Cardiac muscle cell (in vitro differentiated cells and primary cell): Measurements from ENCODE around the gene PADI1. TPM values are rescaled to one million over a fixed set of nuclear protein-coding genes. Genes with fewer than 3 reads are reported as not detected.

Experiments used
- DNase-seq, 2 donors: peaks; one replicate each; pipeline versions ENCODE4 v3.0.0 to v3.0.0-alpha.2; 2010 to 2017; ENCODE audit warnings: low read depth in 1 of 2, low spot score in 1 of 2
- H3K27ac ChIP-seq: fragments of 200-600 bp; sonication (generic); 2 replicates; pipeline ENCODE4 v1.5.1; 2016
- H3K27me3 ChIP-seq: fragments of 200-600 bp; sonication (generic); 2 replicates; pipeline ENCODE4 v1.6.0; 2016; ENCODE audit warnings: control low read depth
- H3K36me3 ChIP-seq: fragments of 200-600 bp; sonication (generic); 2 replicates; pipeline ENCODE4 v1.5.1; 2016; ENCODE audit warnings: control low read depth
- H3K4me1 ChIP-seq: fragments of 200-600 bp; sonication (generic); 2 replicates; pipeline ENCODE4 v1.8.1; 2017; ENCODE audit warnings: low read depth, mild to moderate bottlenecking, mixed run types
- H3K4me3 ChIP-seq: fragments of 200-600 bp; sonication (generic); 2 replicates; pipeline ENCODE4 v1.5.1; 2016; ENCODE audit warnings: mild to moderate bottlenecking
- H3K9me3 ChIP-seq: fragments of 200-600 bp; sonication (generic); 2 replicates; pipeline ENCODE4 v1.5.1; 2017; ENCODE audit warnings: low read depth, mild to moderate bottlenecking, control low read depth
- polyA plus RNA-seq: library from polyadenylated mRNA; unstranded; fragments of >200 nt; fragmentation: Nextera tagmentation; extraction: Ambion mirVana; gene quantifications from 2 replicates; pipeline ENCODE4 v1.2.1, GENCODE V29; 2016
- total RNA-seq: library from RNA; depleted of rRNA; stranded (reverse); fragments of >200 nt; gene quantifications from 2 replicates; pipeline ENCODE4 v1.2.3, GENCODE V29; 2016
- TF ChIP-seq, protein P1 (sequence below): IDR thresholded peaks from 2 replicates; pipeline ENCODE4 v1.5.1; 2012; ENCODE audit warnings: low read depth, mild to moderate bottlenecking, low read length

Gene PADI1
- total and polyA plus RNA-seq, 2 experiments from 2014 or later: 1.3 to 6.7 TPM

DNA sequence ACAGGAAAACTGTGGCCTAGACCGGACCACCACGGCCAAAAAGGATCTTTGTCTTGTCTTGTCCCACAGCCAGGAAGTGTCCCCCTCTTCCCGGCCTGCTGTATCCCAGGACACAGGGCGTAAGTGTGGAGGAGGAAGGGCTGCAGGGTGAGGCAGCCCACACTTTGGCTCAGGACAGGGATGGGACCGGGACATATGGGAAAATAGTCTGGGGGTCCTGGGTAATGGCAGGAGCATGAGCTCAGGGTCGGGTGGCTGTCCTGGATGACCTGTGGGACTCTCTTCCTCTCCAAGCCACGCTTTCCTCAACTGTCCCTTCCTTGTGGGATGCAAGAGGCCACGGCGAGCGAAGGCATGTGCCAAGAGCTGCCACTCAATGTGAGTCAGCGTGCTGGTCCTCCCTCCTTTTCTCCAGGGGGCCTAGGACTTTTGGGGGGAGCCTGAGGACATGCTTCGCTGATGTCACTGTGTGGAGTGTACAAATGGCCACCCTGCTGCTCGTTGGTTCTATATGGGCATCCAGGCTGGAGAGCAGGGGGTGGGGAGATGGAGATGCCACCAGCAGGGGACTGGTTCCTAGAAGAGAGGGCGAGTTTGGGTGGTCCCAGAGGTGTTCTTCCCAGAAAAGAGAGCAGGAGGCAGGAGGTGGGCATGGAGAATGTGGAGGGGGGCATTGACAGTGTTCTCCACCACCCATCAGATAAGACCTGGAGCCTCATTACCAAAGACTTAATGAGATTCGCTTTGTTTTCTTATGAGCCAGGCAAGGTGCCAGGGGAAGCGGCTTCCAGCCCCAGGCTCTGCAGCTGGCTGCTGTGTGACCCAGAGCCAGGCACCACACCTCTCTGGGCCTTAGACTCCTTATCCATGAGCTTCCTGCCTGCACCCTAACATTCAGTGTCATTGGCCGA lies 11.5 kb upstream of the PADI1 start:
- no peak overlapping the region for H3K27ac ChIP-seq
- no peaks in the 10 kb centered on the region for H3K9me3 ChIP-seq
- H3K4me3 ChIP-seq: no peak overlapping the region
- no peaks in the 10 kb centered on the region for H3K4me1 ChIP-seq
- DNase-seq: no peak
- no peaks in the 10 kb centered on the region for H3K36me3 ChIP-seq
- TF ChIP-seq, protein P1, sequence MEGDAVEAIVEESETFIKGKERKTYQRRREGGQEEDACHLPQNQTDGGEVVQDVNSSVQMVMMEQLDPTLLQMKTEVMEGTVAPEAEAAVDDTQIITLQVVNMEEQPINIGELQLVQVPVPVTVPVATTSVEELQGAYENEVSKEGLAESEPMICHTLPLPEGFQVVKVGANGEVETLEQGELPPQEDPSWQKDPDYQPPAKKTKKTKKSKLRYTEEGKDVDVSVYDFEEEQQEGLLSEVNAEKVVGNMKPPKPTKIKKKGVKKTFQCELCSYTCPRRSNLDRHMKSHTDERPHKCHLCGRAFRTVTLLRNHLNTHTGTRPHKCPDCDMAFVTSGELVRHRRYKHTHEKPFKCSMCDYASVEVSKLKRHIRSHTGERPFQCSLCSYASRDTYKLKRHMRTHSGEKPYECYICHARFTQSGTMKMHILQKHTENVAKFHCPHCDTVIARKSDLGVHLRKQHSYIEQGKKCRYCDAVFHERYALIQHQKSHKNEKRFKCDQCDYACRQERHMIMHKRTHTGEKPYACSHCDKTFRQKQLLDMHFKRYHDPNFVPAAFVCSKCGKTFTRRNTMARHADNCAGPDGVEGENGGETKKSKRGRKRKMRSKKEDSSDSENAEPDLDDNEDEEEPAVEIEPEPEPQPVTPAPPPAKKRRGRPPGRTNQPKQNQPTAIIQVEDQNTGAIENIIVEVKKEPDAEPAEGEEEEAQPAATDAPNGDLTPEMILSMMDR: no peak
- no peaks in the 10 kb centered on the region for H3K27me3 ChIP-seq

DNA sequence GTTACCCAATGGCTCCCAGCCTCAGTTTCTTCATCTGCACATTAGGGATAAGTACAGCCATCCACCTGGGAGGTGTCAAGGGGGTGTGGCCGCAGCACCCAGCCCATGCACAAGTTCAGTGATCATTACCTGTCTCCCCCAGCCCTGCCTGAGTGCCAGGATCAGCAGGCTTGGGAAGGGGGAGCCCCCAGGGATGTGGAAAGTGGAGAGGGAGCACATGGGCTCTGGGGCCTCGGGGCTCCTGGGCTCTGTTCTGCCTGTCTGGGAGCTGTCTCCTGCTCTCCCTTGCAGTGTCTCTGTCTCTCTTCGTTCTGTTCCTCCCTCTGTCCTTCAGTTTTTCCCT lies 10.8 kb upstream of the PADI1 start:
- no peak for DNase-seq
- TF ChIP-seq, protein P1: no peak
- Histone ChIP-seq H3K4me1 (no peaks in the 10 kb centered on the region), H3K4me3 (no peak overlapping the region), H3K9me3 (no peaks in the 10 kb centered on the region), H3K27me3 (no peaks in the 10 kb centered on the region), H3K36me3 (no peaks in the 10 kb centered on the region), H3K27ac (no peak overlapping the region)

DNA sequence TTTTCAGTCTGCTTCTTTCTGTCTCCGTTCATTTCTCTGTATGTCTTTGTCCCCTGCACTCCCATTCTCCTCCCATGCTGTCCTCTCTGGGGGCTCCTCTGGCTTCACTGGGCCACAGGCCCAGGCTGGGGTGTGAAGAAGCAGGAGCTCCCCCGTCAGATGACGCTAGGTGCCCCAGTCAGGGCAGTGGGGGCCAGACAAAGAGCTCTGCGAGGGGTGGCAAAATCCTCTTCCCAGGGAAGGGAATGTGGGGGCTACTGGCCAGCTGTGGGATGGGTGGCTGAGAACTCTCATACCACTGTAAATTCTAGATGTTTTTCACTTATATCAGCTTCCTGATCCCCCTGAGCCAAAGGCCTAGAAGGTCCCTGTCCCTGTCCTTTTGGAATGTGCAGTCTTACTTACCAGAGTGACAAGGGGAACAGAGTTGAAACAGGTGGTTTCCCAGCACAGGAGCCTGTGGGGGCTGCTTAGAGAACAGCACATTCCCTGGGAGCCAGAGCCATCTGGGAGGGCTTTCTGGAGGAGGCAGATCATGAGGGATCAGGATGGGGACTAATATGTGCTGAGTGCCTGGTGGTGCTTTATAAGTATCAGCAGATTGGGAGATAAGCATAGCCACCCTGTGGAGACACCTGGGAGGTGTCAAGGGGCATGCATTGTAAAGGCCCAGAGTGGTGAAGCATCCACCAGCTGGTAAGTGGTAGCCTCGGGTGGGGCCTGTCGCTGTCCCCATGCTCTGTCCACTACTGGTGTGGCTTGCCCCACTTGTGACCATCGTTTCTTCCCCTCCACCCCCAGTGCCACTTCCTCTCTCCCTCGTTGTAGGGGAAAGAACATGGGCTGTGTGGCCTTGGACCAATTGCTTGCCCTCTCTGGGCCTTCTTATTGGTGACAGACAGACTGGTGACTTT lies 10.1 kb upstream of the PADI1 start:
- Histone ChIP-seq H3K27ac (no peak overlapping the region), H3K4me3 (no peak overlapping the region), H3K4me1 (no peaks in the 10 kb centered on the region), H3K27me3 (no peaks in the 10 kb centered on the region), H3K36me3 (no peaks in the 10 kb centered on the region), H3K9me3 (no peaks in the 10 kb centered on the region)
- no peak for DNase-seq
- TF ChIP-seq, protein P1: no peak

DNA sequence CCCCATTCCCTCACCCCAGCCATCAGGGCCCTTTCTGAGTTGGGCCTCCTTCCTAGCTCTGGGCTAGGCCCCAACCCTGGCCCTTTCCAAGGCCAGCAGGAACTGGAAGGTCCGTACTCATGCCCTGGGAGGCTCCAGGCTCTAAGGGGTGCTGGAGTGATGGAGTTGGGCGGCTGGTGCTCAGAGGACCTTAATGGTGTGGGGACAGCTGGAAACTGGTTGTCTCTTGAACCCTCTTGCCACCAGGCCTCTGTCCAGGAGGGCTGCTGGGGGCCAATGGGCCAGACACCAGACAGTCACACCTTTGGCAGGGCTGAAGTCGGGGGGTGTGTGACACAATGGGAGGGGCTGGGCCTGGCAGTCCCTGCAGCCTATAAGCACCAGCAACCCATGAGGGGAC lies 9.2 kb upstream of the PADI1 start:
- peaks cover 3% of the 10 kb centered on the region for H3K4me1 ChIP-seq
- TF ChIP-seq, protein P1: no peak
- no peaks in the 10 kb centered on the region for H3K27me3 ChIP-seq
- H3K4me3 ChIP-seq: no peak overlapping the region
- no peaks in the 10 kb centered on the region for H3K36me3 ChIP-seq
- no peaks in the 10 kb centered on the region for H3K9me3 ChIP-seq
- no peak for DNase-seq
- H3K27ac ChIP-seq: no peak overlapping the region

DNA sequence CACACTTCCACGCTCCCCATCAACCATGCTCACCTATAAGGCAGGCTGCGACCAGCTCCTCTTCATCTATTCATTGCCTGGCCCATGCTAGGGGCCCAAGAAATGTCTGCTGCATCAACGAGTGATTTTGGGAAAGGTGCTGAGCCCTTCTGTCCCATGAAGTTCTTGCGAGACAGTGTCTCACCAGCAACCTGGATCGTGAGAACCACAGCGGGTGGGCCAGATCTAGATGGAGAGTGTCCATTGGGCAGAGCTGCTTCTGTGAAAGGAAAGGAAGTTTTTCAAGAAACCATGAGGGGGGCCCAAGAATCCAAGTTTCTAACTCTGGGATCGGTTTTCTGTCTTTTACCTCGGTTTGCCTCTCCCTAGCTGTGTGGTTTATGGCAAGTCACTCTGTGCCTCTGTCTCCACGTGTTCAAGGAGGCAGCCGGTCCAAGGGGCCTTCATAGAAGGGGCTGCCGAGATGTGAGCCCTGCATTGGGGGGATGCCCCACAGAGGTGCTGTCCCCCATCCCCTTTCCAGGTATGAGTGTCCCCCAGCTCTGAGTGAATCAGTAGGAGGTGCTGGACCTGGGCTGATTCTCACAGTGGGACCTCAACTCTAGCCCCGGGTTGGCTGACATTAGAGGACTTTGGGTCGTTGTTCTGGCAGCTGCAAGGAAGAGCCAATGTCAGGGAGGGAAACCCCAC lies 8.3 kb upstream of the PADI1 start:
- H3K4me3 ChIP-seq: no peak overlapping the region
- H3K9me3 ChIP-seq: no peaks in the 10 kb centered on the region
- TF ChIP-seq, protein P1: no peak
- no peak overlapping the region for H3K27ac ChIP-seq
- no peak for DNase-seq
- no peaks in the 10 kb centered on the region for H3K36me3 ChIP-seq
- no peaks in the 10 kb centered on the region for H3K27me3 ChIP-seq
- H3K4me1 ChIP-seq: peaks cover 3% of the 10 kb centered on the region
